ENCODE data around the gene HPS1.

DNA sequence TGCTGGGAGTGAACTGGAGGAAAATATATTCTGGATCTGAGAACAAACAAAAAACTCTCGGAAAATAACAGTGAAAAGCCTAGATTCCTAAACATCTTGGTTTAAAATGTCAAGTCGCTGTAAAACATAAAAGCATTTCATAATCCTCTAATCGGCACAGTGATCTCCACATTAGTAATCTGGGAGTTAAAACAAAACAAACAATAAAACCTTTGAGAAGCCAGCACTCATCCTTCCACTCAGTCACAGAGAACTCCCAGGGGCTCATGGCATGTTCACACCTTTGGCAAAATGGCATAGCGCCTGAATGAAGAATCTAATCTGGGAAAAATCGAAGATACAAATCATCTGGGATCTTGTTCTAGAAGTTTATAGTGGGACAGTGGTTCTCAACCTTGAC, 24.1 kb upstream of the HPS1 start:
- TF ChIP-seq, protein P1, sequence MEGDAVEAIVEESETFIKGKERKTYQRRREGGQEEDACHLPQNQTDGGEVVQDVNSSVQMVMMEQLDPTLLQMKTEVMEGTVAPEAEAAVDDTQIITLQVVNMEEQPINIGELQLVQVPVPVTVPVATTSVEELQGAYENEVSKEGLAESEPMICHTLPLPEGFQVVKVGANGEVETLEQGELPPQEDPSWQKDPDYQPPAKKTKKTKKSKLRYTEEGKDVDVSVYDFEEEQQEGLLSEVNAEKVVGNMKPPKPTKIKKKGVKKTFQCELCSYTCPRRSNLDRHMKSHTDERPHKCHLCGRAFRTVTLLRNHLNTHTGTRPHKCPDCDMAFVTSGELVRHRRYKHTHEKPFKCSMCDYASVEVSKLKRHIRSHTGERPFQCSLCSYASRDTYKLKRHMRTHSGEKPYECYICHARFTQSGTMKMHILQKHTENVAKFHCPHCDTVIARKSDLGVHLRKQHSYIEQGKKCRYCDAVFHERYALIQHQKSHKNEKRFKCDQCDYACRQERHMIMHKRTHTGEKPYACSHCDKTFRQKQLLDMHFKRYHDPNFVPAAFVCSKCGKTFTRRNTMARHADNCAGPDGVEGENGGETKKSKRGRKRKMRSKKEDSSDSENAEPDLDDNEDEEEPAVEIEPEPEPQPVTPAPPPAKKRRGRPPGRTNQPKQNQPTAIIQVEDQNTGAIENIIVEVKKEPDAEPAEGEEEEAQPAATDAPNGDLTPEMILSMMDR (IDR thresholded peaks at IDR 0.05; ENCODE audit: insufficient read depth, low read length, poor library complexity, severe bottlenecking), result no peak
- no peak for TF ChIP-seq EZH2phosphoT487 (conservative IDR thresholded peaks at IDR 0.05; ENCODE audit: low read length)

Data from SU-DHL-6 (cell line).